HG03103 (cell line): ENCODE data around the gene LRRC27.
"Not testable (repeated sequence)": the region's sequence is repeated elsewhere in the genome, so short reads cannot be mapped to it uniquely, and the experiment has no call there.

ENCODE experiments used
- ATAC-seq: cut with Tn5 transposase; IDR thresholded peaks from one replicate; pipeline ENCODE4 v1.9.1; 2021; ENCODE audit warnings: low read depth; ENCODE audit not compliant: unreplicated experiment

The LRRC27 gene

DNA sequence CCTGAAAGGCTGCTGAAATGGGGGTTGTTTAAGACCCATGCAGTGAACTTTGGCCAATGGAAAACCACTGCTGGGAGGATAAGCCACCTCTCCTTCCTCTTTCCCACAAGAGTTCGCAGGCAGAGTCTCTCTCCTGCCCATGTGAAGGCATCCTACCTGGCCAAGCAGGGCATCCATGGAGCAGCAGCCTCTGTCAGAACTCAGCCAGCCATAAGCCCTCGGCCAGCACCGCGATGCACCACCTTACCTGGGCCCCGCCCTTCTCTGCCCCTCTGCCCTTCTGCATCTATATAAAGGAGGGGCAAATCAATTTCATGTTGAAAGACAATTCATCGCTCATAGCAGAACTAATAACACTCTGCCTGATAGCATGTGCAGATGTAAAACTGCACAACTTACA is 18.1 kb upstream of the LRRC27 start:
- ATAC-seq, result no peak

DNA sequence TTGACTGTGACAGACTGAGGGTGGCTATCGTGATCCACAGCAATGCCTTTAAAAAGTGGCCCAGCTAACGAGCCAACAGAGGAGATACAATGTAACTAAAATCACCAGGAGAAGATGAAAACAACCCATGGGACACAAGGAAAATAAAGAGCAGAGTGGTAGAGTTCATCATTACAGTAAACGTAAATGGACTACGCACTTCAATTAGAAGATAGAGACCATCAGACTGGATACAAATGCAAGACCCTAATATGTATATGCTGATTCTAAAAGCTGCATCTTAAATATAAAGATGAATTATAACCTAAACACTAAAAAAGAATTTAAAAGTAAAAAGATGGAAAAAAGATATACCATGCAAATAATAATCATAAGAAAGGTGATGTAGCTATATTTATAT is 17.7 kb upstream of the LRRC27 start:
- no peak for ATAC-seq

DNA sequence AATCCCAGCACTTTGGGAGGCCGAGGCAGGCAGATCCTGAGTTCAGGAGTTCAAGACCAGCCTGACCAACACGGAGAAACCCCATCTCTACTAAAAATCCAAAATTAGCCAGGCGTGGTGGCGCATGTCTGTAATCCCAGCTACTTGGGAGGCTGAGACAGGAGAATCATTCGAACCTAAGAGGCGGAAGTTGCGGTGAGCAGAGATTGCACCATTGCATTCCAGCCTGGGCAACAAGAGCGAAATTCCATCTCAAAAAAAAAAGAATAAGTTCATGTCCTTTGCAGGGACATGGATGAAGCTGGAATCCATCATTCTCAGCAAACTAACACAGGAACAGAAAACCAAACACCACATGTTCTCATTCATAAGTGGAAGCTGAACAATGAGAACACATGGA is 17.1 kb upstream of the LRRC27 start:
- not testable (repeated sequence) for ATAC-seq

DNA sequence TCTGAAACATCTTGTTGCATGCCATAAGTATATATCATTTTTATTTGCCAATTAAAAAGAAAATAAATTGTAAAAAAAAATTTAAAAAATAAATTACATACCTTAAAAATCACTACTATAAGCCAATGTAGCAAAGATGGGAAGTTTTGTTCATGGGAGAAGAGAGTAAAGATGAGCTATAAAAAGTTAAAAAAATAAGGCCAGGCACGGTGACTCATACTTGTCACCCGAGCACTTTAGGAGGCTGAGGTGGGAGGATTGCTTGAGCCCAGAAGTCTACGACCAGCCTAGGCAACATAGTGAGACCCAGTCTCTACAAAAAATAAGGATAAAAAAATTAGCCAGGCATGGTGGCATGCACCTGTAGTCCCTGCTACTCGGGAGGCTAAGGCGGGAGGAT is 15.9 kb upstream of the LRRC27 start:
- ATAC-seq, result no peak

DNA sequence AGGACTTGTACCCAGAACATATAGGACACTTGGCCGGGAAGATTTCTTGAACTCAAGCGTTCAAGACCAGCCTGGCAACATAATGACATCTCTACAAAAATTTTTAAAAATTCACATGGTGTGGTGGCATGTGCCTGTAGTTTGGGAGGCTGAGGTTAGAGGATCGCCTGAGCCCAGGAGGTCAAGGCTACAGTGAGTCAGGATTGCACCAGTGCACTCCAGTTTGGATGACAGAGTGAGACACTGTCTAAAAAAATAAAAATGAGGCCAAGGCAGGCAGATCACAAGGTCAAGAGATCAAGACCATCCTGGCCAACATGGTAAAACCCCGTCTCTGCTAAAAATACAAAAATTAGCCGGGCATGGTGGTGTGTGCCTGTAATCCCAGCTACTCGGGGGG is 14.5 kb upstream of the LRRC27 start:
- ATAC-seq, result not testable (repeated sequence)

DNA sequence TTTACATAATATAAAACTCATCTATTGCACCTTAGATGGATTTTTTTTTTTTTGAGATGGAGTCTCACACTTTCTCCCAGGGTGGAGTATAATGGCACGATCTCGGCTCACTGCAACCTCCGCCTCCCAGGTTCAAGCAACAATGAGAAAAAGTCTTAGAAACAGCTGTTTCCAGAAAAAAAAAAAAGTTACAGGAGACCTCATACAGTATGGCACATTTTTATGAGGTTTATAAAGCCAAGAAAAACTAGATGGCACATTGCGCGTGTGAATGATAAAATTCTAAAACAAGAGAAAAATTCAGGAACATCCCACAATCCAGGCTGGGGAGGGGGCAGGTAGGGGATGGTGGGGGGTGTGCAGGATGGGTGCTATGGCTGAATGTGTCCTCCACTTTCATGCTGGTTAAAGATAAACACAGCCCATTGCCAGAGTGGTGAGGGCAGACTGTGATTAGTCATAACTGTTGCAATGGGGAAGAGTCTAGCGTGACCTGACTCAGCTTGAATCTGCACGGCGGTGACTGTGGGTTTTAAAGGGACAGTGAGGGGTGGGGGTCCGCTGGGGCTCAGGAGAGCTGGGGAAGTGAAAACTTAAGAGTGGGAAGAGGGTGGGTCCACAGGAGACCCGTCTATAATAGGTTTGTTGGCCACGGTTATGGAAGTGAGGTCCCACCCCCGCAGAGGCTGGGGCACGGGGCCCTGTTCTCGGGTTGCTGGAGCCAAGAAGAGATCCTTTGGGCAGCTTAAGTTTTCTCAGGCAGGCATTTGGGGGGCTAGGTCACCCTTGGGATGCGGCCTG is 11.9 kb upstream of the LRRC27 start:
- peak; percentile 96 for ATAC-seq

DNA sequence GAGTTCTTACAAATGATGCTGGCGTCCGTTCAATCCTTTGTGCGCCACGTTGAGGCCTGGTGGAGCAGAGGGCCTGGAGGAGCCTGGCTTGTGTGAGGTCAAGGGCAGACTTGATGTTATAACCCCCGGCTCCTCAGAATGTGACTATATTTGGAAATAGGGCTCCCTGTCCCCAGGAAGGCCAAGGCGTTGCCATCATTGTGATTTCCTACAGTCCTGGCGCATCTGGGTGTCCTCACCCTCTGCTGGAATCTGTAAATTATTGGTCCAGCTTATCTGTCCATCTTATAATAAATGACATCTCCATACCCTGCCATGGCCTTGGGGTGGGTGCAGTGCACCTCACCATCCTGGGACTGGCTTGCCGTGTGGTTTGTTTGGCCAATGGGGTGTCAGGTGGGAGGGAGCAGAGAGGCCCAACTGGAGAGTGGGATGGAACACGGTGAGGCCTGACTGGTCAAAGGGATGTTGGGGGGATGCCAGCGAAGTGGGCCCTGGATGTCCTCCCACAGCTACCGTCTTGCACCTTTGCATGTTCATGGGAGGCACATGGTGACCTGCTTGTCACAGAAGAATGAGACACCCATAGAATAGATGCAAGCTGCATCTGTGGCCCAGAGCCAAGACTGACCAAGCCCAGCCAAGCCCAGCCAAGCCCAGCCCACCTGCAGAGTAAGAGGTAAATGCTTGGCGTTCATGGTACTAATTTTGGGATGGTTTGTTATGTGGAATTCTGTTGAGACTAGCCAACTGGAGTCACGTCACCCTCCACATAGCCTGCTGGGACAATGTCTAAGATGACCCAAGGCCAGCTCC is 11.1 kb upstream of the LRRC27 start:
- ATAC-seq, result no peak

DNA sequence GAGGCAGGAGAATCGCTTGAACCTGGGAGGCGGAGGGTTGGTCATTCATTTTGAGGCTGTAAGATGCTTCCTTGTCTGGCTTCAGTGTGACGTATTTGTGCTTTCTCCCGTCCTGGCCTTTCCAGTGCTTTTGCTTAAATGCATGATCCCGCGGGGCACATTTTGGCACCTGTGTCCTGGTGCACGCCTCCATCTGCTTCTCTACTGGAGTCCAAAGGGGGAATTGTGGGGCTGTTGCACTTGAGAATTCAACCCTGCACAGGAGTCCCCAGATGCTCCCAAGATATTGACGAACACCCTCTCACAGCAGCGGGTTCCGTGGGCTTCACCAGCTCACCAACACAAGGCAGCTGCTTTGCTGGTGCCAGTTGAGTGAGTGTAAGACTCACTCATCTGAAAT is 10.3 kb upstream of the LRRC27 start:
- no peak for ATAC-seq

DNA sequence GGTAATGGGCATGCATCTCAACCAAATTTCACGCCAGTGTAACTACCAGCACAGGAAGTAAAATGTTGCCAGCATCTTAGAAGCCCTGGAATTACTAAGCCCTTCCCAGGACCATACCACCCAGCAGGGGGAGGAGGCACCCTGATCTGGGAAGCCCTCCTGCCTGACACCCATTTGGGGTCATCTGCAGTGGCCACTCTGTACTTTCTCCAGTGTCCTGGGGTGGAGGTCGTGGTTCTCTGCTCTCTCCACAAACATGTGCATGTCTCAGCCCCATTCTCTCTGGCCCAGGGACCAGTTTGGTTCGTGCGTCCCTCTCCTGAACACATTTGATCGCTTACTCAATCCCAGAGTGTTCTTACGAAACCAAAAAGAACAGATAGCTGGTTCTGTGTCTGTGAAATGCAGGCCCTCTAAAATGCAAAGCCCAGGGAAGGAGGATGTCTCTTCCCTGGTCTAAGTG is 9.4 kb upstream of the LRRC27 start:
- no peak for ATAC-seq

DNA sequence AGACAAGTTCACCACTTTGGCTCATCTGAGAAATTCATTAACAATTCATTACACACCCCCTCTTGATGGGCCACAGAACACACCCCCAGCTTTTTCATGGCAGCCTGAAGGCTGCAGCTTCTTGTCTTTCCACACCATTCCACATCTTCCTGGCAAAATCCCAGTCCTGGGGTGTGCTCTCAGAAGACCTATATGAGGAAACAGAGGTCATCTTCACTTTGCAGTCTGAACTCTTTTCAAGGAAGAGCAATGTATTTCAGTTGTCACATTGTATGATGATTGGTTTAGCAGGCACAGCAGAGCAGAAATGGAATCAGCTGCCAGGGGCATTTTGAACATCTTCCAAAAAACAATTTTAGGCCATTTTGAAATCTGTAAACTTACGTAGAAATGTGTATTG is 7.8 kb upstream of the LRRC27 start:
- ATAC-seq, result no peak

DNA sequence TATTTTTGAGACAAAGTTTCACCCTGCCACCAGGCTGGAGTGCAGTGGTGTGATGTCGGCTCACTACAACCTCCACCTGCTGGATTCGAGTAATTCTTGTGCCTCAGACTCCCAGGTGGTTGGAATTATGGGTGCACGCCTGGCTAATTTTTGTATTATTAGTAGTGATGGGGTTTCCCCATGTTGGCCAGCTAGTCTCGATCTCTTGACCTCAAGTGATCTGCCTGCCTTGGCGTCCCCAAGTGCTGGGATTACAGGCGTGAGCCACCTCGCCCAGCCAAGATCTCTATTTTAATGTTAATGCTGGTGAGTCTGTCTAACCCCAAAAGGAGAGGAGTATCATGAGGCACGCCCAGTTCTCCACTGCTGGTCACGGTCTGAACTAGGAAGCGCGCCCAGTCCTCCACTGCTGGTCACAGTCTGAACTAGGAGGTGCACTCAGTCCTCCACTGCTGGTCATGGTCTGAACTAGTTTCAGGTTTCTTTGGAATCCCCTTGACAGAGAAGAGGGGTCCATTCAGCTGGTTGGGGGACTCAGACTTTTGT is 5.6 kb upstream of the LRRC27 start:
- ATAC-seq, result no peak

DNA sequence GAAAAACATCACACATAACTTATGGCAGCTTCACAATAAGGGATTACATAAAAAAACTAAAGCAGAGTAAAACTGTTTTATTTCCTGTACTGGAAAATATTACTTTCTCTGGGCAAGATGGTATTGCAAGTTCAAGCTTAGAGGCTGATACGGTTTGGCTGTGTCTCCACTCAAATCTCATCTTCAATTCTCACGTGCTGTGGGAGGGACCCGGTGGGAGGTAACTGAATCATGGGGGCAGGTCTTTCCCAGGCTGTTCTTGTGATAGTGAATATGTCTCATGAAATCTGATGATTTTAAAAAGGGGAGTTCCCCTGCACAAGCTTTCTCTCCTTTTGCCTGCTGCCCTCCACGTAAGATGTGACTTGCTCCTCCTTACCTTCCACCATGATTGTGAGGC is 5.1 kb upstream of the LRRC27 start:
- no peak for ATAC-seq

DNA sequence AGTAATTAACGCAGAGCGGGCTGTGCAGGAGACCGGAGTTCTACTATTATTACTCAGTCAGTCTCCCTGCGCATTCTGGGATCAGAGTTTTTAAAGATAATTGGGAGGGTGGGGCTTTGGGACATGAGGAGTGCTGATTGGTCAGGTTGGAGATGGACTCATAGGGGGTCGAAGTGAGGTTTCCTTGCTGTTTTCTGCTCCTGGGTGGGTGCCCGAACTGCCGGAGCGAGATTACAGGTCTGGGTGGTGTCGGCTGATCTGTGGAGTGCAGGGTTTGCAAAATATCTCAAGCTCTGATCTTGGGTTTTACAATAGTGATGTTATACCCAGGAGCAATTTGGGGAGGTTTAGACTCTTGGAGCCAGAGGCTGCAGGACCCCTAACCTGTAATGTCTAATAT is 3.9 kb upstream of the LRRC27 start:
- ATAC-seq, result no peak

DNA sequence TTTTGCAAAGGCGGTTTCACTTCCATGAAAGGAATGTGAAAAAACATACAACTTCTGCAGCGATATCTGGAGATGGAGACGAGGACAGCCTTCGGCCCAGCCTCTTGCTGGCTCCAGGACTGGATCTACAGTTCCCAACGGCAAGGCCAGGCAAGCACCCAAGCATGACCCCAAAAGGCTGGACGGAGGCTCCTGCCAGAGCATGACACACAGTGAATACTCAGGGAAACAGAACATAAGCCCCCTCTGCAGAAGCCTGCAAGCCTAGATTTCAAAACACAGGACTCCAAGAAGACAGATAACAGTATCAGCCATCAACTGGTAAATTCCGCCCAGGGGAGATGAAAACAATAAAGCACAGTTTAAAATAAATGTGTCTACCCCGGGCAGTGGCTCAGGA is 3.3 kb upstream of the LRRC27 start:
- ATAC-seq, result no peak

DNA sequence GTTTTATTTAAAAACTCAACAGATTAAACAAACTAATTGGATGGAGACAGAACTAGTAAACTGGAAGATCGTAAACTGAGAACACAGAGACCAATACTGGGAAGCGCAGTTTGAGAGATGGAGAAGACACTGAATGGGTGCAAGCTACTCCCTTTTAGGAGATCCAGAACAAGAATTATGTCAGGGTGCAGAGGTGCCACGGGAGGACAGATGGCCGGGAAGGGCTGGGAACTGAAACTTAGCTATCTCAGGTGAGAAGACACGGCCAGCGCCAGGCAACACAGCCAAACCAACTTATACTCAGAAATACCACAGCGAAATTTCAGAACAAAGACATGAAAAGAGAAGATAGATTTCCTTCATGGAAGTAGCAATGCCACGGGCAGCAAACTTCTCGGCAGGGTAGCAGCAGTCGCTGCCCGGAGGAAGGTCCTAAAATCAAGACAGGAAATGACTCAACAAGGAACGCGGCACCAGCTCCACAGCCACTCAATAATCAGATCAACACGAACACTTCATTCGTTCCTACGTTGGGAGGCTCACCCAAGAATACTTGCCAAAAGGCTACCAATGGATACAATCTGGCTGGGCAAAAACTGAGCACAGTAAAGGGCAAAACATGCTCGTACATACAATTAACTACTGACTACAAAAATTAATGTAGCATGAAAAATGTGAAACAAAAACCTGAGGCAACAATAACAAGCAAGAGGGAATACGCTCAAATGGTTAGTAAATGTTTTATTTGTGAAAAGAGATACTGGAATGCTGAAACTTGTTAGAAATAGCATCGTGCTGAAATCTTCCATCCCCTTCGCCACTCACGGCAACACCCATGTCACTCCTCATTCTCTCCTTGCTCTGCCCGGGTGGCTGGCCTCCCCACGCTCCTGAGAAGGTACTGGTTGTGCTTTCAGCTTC is 2.2 kb upstream of the LRRC27 start:
- no peak for ATAC-seq

DNA sequence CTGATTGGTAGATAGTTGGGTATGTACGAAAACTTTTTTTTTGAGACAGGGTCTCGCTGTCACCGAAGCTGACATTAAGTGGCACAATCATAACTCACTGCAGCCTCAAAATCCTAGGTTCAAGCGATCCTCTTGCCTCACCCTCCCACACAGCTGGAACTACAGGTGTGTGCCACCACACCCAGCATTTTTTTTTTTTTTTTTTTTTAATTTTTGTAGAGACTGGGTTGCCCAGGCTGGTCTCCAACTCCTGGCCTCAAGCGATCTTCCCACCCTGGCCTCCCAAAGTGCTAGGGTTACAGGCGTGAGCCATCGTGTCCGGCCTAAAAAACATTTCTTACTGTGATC is 1.5 kb upstream of the LRRC27 start:
- ATAC-seq, result no peak

DNA sequence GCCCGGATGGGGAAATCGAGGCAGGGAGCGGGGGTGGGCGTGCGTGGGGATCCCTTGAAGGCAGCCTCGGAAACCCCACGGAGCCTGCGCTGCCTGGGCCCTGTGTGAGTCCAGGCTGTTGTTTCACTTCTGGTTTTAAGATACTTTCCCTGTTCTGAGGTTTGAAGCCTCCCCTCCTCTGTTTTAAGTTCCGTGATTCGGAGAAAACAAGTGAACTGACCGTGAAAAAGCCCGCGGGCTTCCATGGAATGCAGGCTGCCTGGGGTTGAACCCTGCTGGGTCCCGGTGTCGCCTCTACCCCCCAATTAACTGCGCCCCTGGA is 401 bp downstream of the LRRC27 start:
- peak; percentile 29 for ATAC-seq

DNA sequence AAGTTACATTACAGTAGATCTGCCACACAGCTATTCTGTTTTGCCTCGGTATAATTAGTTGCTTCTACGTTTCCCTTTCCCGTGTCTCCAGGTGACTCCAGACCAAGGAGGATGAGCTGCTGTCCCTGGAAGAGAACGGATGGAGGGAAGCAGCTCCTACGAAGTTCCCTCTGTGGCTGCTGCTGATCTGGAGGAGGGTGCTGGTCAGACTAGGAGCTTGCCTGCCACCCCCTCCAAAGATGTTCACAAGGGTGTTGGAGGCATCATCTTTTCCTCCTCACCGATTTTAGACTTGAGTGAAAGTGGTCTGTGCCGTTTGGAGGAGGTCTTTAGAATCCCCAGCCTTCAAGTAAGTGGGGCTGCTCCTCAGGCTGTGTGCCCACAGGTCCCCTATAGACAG is 1.4 kb downstream of the LRRC27 start:
- no peak for ATAC-seq

DNA sequence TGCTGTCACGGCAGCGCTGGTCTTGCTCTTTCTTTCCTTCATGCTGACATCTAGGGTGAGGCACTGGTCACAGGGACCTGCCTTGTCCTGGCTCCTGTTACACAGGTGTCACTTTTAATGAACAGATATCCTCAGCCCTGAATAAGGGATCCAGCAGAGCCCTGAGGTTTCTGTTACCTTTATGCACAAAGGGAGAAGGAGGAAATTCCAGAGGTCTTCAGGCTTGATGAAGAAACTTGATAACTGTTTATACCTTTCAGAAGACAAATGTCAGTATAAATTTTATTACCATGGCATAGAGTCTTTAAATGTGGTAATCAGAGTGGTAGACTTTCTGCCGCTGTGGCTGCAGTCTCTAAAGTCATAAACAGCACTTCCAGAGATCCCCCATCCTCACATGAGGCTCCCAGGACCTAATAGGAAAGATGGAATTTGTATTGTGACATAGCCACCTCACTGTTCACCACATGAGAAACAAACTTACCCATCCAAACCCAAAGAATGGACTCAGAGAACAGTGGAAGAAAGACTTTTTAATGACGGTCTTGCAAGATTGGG is 2.7 kb downstream of the LRRC27 start:
- no peak for ATAC-seq

DNA sequence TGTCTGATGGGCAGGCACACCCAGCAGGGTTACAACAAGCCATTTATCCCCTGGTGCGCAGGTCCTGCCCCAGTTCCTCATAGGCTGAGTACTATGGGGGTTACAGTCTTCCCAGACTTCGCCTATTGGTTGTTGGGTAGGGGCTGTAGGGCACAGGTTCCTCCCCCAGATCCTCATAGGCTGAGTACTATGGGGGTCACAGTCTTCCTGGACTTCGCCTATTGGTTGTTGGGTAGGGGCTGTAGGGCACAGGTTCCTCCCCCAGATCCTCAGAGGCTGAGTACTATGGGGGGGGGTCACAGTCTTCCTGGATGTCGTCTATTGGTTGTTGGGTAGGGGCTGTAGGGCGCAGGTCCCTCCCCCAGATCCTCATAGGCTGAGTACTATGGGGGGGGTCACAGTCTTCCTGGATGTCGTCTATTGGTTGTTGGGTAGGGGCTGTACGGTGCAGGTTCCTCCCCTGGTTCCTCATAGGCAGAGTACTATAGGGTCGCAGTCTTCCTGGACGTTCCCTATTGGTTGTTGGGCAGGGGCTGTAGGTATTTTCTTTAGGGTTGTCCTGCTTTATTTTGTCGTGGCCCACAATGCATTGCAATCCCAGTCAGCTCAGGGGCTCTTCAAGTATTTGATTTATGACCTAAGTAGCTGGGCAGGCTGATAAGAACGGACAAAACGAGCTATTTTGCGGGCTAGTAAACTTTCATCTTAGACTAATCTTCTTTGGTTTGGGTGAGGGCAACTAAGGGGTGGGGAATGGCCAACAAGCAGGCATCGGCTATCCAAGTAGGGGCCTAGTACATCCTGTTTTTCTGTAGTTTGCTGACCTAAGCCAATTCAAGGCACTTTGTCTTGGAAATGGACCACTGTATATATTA is 3.4 kb downstream of the LRRC27 start:
- ATAC-seq, result peak; percentile 53
